Mucosa of gallbladder (tissue), 1 donor: ENCODE results near the gene ANK2. TPM values are rescaled to one million over a fixed set of nuclear protein-coding genes. Genes with fewer than 3 reads are reported as not detected.

ENCODE experiments used
- DNase-seq: peaks from one replicate; pipeline ENCODE4 v3.0.0-alpha.2; 2020; ENCODE audit warnings: low spot score
- total RNA-seq: library from RNA; stranded (reverse); gene quantifications from one replicate; pipeline ENCODE4 v1.2.1, GENCODE V29; 2021
- donor health status: DM: no; HTN: no; CAD: no.

ANK2 gene
- total RNA-seq, 1 donor from 2014 or later = 13.7 TPM

- no peak for DNase-seq
Measured at GRCh38 chr4:113288696-113289095, 239.2 kb downstream of the ANK2 start.

- no peak for DNase-seq
Measured at GRCh38 chr4:113289766-113290165, 240.3 kb downstream of the ANK2 start.

- no peak for DNase-seq
Measured at GRCh38 chr4:113290666-113291065, 241.2 kb downstream of the ANK2 start.

- no peak for DNase-seq
Measured at GRCh38 chr4:113292371-113293042, 243.1 kb downstream of the ANK2 start.

GRCh38 chr4:113293043-113293560, 243.6 kb downstream of the ANK2 start:
- no peak for DNase-seq

GRCh38 chr4:113293674-113294073, 244.2 kb downstream of the ANK2 start:
- DNase-seq = no peak

GRCh38 chr4:113294908-113295307, 245.5 kb downstream of the ANK2 start:
- DNase-seq = no peak

GRCh38 chr4:113300471-113300928, 251.0 kb downstream of the ANK2 start:
- DNase-seq = peak; percentile 40

- DNase-seq = no peak
Measured at GRCh38 chr4:113302051-113302450, 252.6 kb downstream of the ANK2 start.

- no peak for DNase-seq
Measured at GRCh38 chr4:113303315-113303714, 253.9 kb downstream of the ANK2 start.

- no peak for DNase-seq
Measured at GRCh38 chr4:113311047-113311446, 261.6 kb downstream of the ANK2 start.

GRCh38 chr4:113312529-113312928, 263.1 kb downstream of the ANK2 start:
- no peak for DNase-seq

GRCh38 chr4:113314426-113314825, 265.0 kb downstream of the ANK2 start:
- no peak for DNase-seq

- no peak for DNase-seq
Measured at GRCh38 chr4:113316879-113317278, 267.4 kb downstream of the ANK2 start.

- no peak for DNase-seq
Measured at GRCh38 chr4:113317523-113317922, 268.1 kb downstream of the ANK2 start.

GRCh38 chr4:113322736-113323135, 273.3 kb downstream of the ANK2 start:
- no peak for DNase-seq

GRCh38 chr4:113325876-113326615, 276.6 kb downstream of the ANK2 start:
- no peak for DNase-seq

- no peak for DNase-seq
Measured at GRCh38 chr4:113327494-113327893, 278.0 kb downstream of the ANK2 start.

GRCh38 chr4:113328514-113328913, 279.1 kb downstream of the ANK2 start:
- DNase-seq = no peak

- DNase-seq = no peak
Measured at GRCh38 chr4:113330200-113330599, 280.7 kb downstream of the ANK2 start.

GRCh38 chr4:113331811-113332210, 282.4 kb downstream of the ANK2 start:
- no peak for DNase-seq

GRCh38 chr4:113332701-113333100, 283.2 kb downstream of the ANK2 start:
- DNase-seq = no peak

- DNase-seq = no peak
Measured at GRCh38 chr4:113335746-113336145, 286.3 kb downstream of the ANK2 start.
